ENCODE data around the gene DBN1. TPM values are rescaled to one million over a fixed set of nuclear protein-coding genes. Genes with fewer than 3 reads are reported as not detected.

Gene DBN1
- total and polyA plus RNA-seq, 2 donors (not counting 3 experiments of a cell fraction or from before 2014, with no cell fraction given), result 198 to 336 TPM

DNA sequence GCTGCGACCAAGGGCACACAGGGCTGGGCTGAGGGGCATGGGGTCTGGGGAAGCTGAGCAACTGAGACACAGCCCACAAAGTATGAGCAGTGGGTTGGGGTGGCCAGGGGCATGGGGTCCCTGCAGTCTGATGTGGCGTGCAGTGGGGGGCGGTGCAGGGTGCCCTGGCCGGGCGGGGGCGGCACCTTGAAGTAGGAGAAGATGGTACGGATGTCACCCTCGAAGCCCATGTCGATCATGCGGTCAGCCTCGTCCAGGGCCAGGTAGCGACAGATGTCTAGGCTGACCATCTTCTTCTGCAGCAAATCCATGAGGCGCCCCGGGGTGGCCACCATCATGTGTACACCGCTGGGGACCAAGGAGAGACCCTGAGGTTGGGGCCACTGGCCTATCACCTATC lies 40.1 kb upstream of the DBN1 start:
- FAIRE-seq (no peak), DNase-seq (ENCODE audit: low read depth, low spot score) (no peak)
- intact Hi-C loops (cut with micrococcal nuclease) (no loop called here), dilution Hi-C loops (cut with MboI; ENCODE audit: extremely low pct_ligation_motif_present, low sequenced_read_pairs) (no loop called here)
- TF ChIP-seq GATA2 (IDR thresholded peaks at IDR 0.05; ENCODE audit: insufficient read depth, insufficient read length, low read depth, low read length) (no peak), POLR2AphosphoS5 (IDR thresholded peaks at IDR 0.05; ENCODE audit: insufficient read depth, low read depth, low read length) (no peak), POLR2A (IDR thresholded peaks at IDR 0.05; ENCODE audit: low read depth, low read length) (no peak), MYC (IDR thresholded peaks at IDR 0.05; ENCODE audit: low read depth, low read length) (no peak), FOS (IDR thresholded peaks at IDR 0.05; ENCODE audit: borderline replicate concordance, insufficient read depth, low read length) (no peak), EZH2 (IDR thresholded peaks at IDR 0.05; ENCODE audit: borderline replicate concordance, low read depth, low read length, severe bottlenecking) (no peak), JUN (IDR thresholded peaks at IDR 0.05; ENCODE audit: borderline replicate concordance, insufficient read depth, insufficient read length, low read depth) (no peak)
- TF ChIP-seq, protein P1, sequence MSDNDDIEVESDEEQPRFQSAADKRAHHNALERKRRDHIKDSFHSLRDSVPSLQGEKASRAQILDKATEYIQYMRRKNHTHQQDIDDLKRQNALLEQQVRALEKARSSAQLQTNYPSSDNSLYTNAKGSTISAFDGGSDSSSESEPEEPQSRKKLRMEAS (IDR thresholded peaks at IDR 0.05; ENCODE audit: insufficient read depth, insufficient read length), result no peak
- TF ChIP-seq, protein P2, sequence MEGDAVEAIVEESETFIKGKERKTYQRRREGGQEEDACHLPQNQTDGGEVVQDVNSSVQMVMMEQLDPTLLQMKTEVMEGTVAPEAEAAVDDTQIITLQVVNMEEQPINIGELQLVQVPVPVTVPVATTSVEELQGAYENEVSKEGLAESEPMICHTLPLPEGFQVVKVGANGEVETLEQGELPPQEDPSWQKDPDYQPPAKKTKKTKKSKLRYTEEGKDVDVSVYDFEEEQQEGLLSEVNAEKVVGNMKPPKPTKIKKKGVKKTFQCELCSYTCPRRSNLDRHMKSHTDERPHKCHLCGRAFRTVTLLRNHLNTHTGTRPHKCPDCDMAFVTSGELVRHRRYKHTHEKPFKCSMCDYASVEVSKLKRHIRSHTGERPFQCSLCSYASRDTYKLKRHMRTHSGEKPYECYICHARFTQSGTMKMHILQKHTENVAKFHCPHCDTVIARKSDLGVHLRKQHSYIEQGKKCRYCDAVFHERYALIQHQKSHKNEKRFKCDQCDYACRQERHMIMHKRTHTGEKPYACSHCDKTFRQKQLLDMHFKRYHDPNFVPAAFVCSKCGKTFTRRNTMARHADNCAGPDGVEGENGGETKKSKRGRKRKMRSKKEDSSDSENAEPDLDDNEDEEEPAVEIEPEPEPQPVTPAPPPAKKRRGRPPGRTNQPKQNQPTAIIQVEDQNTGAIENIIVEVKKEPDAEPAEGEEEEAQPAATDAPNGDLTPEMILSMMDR (IDR thresholded peaks at IDR 0.05; ENCODE audit: extremely low read depth in 1 of 2, insufficient read depth in 1 of 2, low read depth in 1 of 2, low read length in 2 of 2), result no peak
- no peaks in the 10 kb centered on the region for H4K20me1 ChIP-seq (replicated peaks; ENCODE audit: control insufficient read depth, extremely low read depth, insufficient read depth, low read length)
- H3K27ac ChIP-seq (ENCODE audit: insufficient read depth, low read depth, low read length), result no peak overlapping the region
- H3K9me3 ChIP-seq (replicated peaks; ENCODE audit: control insufficient read depth, insufficient read depth, low read length), result no peaks in the 10 kb centered on the region
- CTCF ChIA-PET, result no interaction called here
- H3K9ac ChIP-seq (replicated peaks; ENCODE audit: extremely low read depth, insufficient read depth, low read length), result no peak overlapping the region
- H3K36me3 ChIP-seq (ENCODE audit: control insufficient read depth in 2 of 2, extremely low read depth in 1 of 2, insufficient read depth in 2 of 2, low read length in 2 of 2), result peaks cover 9 to 42% of the 10 kb centered on the region in 2 experiments
- H2AFZ ChIP-seq (ENCODE audit: low read depth, low read length), result no peak overlapping the region
- POLR2A ChIA-PET, result no interaction called here
- H3K4me2 ChIP-seq (ENCODE audit: insufficient read depth, low read length), result no peak overlapping the region
- H3K27me3 ChIP-seq (ENCODE audit: control insufficient read depth in 2 of 2, insufficient read depth in 2 of 2, low read length in 2 of 2), result no peaks in the 10 kb centered on the region
- H3K9me1 ChIP-seq (replicated peaks; ENCODE audit: control insufficient read depth, extremely low read depth, insufficient read depth, low read length), result no peaks in the 10 kb centered on the region
- no peak overlapping the region for H3K4me3 ChIP-seq (replicated peaks in 1 of 3; ENCODE audit: insufficient read depth in 1 of 3, low read depth in 1 of 3, low read length in 3 of 3)
- peaks cover 14% of the 10 kb centered on the region for H3K79me2 ChIP-seq (ENCODE audit: control insufficient read depth, insufficient read depth, low read length)
- BruUV-seq (replicated peaks), result no TSS peak
- peaks cover 15% of the 10 kb centered on the region for H3K4me1 ChIP-seq (ENCODE audit: control insufficient read depth, extremely low read depth, insufficient read depth, low read length)
